MM.1S (cell line): ENCODE measurements around the gene NMNAT3.

Experiments used
- EZH2 ChIP-seq: fragments of 300-600 bp; sonication (generic); optimal IDR thresholded peaks from 2 replicates; pipeline ENCODE3; 2017; ENCODE audit warnings: low read depth, mild to moderate bottlenecking, antibody characterized with exemption, low read length, mixed read lengths
- TF ChIP-seq, protein P1 (sequence below): fragments of 300-600 bp; sonication (generic); IDR thresholded peaks from 2 replicates; pipeline ENCODE4 v1.5.1; 2016; ENCODE audit warnings: antibody characterized with exemption, low read length, mixed read lengths

DNA sequence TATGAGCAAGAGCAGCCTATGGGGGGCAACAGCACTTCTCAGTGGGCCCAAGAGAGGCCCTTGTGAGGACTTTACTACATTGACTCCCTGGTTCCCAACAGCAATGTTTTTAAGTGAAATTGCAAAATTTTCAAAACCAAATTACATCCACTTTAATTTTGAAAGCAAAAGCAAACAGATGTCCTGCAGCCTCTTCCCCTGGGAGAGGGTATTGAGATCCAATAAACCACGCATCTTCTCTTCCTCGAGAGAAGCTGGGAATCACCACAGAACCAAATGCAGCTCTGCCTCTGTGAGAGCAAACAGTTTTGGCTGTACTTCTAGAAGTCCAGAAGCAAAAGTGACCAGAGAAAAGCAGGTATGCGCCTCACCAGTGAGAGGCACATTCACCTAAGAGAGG, 25.2 kb downstream of the NMNAT3 start:
- TF ChIP-seq EZH2 = no peak
- TF ChIP-seq, protein P1, sequence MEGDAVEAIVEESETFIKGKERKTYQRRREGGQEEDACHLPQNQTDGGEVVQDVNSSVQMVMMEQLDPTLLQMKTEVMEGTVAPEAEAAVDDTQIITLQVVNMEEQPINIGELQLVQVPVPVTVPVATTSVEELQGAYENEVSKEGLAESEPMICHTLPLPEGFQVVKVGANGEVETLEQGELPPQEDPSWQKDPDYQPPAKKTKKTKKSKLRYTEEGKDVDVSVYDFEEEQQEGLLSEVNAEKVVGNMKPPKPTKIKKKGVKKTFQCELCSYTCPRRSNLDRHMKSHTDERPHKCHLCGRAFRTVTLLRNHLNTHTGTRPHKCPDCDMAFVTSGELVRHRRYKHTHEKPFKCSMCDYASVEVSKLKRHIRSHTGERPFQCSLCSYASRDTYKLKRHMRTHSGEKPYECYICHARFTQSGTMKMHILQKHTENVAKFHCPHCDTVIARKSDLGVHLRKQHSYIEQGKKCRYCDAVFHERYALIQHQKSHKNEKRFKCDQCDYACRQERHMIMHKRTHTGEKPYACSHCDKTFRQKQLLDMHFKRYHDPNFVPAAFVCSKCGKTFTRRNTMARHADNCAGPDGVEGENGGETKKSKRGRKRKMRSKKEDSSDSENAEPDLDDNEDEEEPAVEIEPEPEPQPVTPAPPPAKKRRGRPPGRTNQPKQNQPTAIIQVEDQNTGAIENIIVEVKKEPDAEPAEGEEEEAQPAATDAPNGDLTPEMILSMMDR = no peak
